IMR-90 (cell line): ENCODE measurements around the gene PAQR7. TPM values are rescaled to one million over a fixed set of nuclear protein-coding genes. Genes with fewer than 3 reads are reported as not detected.

Experiments
- ATAC-seq: fragments of 200-7000 bp; cut with Tn5 transposase; 2 replicates; pipeline ENCODE4 v1.9.1; 2020; ENCODE audit warnings: low read depth, mild to moderate bottlenecking, moderate library complexity
- BruUV-seq: library from RNA; stranded (reverse); fragments of 400-500 nt; replicated peaks from 2 replicates; lab custom pipeline; 2021; lab: Mats Ljungman, UMichigan
- CTCF ChIA-PET: fragments of 300-600 bp; formaldehyde crosslinking; extraction: SDS; loops from one replicate; lab custom pipeline; 2021; ENCODE audit warnings: antibody characterized with exemption; lab: Yijun Ruan, JAX
- POLR2A ChIA-PET: fragments of 300-600 bp; sonication (Branson Sonifier 250); formaldehyde crosslinking; loops from one replicate; lab custom pipeline; 2022; ENCODE audit warnings: antibody characterized with exemption; ENCODE audit not compliant: unreplicated experiment; lab: Charles Lee
- DNase-seq: peaks from one replicate; pipeline ENCODE4 v3.0.0; 2013
- H2AFZ ChIP-seq: replicated peaks from 2 replicates; pipeline ENCODE3; 2013; ENCODE audit warnings: low read length, mild to moderate bottlenecking; ENCODE audit not compliant: poor library complexity
- H2AK5ac ChIP-seq: 2 replicates; pipeline ENCODE4 v1.6.1; 2013; ENCODE audit warnings: low read depth, low read length, inconsistent platforms
- H2AK9ac ChIP-seq: replicated peaks from 2 replicates; pipeline ENCODE3; 2013; ENCODE audit warnings: mild to moderate bottlenecking, low read depth, low read length, moderate library complexity; ENCODE audit not compliant: poor library complexity
- H2BK120ac ChIP-seq: 2 replicates; pipeline ENCODE4 v1.6.1; 2013; ENCODE audit warnings: low read depth, low read length, inconsistent platforms
- H2BK15ac ChIP-seq: 3 replicates; pipeline ENCODE4 v1.6.1; 2013; ENCODE audit warnings: low read depth, low read length, inconsistent platforms
- H2BK20ac ChIP-seq: 2 replicates; pipeline ENCODE4 v1.6.1; 2013; ENCODE audit warnings: low read depth, mild to moderate bottlenecking, inconsistent platforms, low read length, moderate library complexity
- H2BK5ac ChIP-seq: 2 replicates; pipeline ENCODE4 v1.6.1; 2013; ENCODE audit warnings: mild to moderate bottlenecking, low read depth, low read length, inconsistent platforms; ENCODE audit not compliant: poor library complexity, severe bottlenecking
- H3K14ac ChIP-seq: replicated peaks from 2 replicates; pipeline ENCODE4 v1.6.1; 2013; ENCODE audit warnings: low read depth, low read length, inconsistent platforms
- H3K18ac ChIP-seq: 2 replicates; pipeline ENCODE4 v1.6.1; 2013; ENCODE audit warnings: low read depth, low read length, control low read depth
- H3K23ac ChIP-seq: 2 replicates; pipeline ENCODE4 v1.6.1; 2013; ENCODE audit warnings: low read depth, low read length, inconsistent platforms
- H3K27ac ChIP-seq: 2 replicates; pipeline ENCODE4 v1.5.1; 2013; ENCODE audit warnings: mild to moderate bottlenecking, control low read depth, low read length; ENCODE audit not compliant: insufficient read depth
- H3K27me3 ChIP-seq: 2 replicates; pipeline ENCODE4 v1.6.1; 2013; ENCODE audit warnings: low read length; ENCODE audit not compliant: control insufficient read depth, insufficient read depth
- H3K36me3 ChIP-seq: 2 replicates; pipeline ENCODE4 v1.6.1; 2013; ENCODE audit warnings: low read length, mixed read lengths; ENCODE audit not compliant: control insufficient read depth, insufficient read depth
- H3K4ac ChIP-seq: 2 replicates; pipeline ENCODE4 v1.6.1; 2013; ENCODE audit warnings: low read depth, low read length, inconsistent platforms
- H3K4me1 ChIP-seq: 2 replicates; pipeline ENCODE4 v1.6.1; 2013; ENCODE audit warnings: low read length, mixed read lengths; ENCODE audit not compliant: control insufficient read depth, insufficient read depth
- H3K4me2 ChIP-seq: 2 replicates; pipeline ENCODE4 v1.6.1; 2013; ENCODE audit warnings: low read depth, mild to moderate bottlenecking, control low read depth, low read length, moderate library complexity
- H3K4me3 ChIP-seq: 2 replicates; pipeline ENCODE4 v1.5.1; 2013; ENCODE audit warnings: low read depth, mild to moderate bottlenecking, control low read depth, low read length, moderate library complexity; ENCODE audit not compliant: insufficient read depth
- H3K56ac ChIP-seq: 2 replicates; pipeline ENCODE4 v1.6.1; 2013; ENCODE audit warnings: low read length, inconsistent platforms; ENCODE audit not compliant: insufficient read depth; ENCODE audit errors: extremely low read depth
- H3K79me1 ChIP-seq, 2 experiments: 2 replicates each; pipeline ENCODE4 v1.6.1; 2013; ENCODE audit warnings: low read length in 2 of 2, inconsistent platforms in 1 of 2, low read depth in 1 of 2
- H3K9ac ChIP-seq: 2 replicates; pipeline ENCODE4 v1.6.1; 2013; ENCODE audit warnings: low read depth, low read length, control low read depth
- H3K9me1 ChIP-seq: 2 replicates; pipeline ENCODE4 v1.6.1; 2013; ENCODE audit warnings: low read length, inconsistent platforms; ENCODE audit not compliant: insufficient read depth
- H3K9me3 ChIP-seq: 2 replicates; pipeline ENCODE4 v1.6.1; 2013; ENCODE audit warnings: low read length; ENCODE audit not compliant: control insufficient read depth, insufficient read depth
- H4K20me1 ChIP-seq: 2 replicates; pipeline ENCODE4 v1.6.1; 2013; ENCODE audit warnings: low read length, inconsistent platforms; ENCODE audit not compliant: insufficient read depth
- H4K5ac ChIP-seq: 2 replicates; pipeline ENCODE4 v1.6.1; 2013; ENCODE audit warnings: mild to moderate bottlenecking, low read depth, low read length, control low read depth
- H4K8ac ChIP-seq, 2 experiments: 2 replicates each; pipeline ENCODE4 v1.6.1; 2013; ENCODE audit warnings: low read depth in 2 of 2, low read length in 2 of 2, control low read depth in 1 of 2, inconsistent platforms in 1 of 2
- H4K91ac ChIP-seq: 2 replicates; pipeline ENCODE4 v1.6.1; 2013; ENCODE audit warnings: low read depth, low read length, inconsistent platforms; ENCODE audit not compliant: insufficient read depth
- BHLHE40 ChIP-seq: fragments of 150-350 bp; IDR thresholded peaks from 2 replicates; pipeline ENCODE4 v1.6.1; 2016; ENCODE audit warnings: mild to moderate bottlenecking, low read depth, low read length
- CEBPB ChIP-seq: IDR thresholded peaks from 2 replicates; pipeline ENCODE4 v1.6.1; 2012; ENCODE audit warnings: low read depth, low read length, improper control_type of control experiment
- CHD1 ChIP-seq: IDR thresholded peaks from 2 replicates; pipeline ENCODE4 v1.6.1; 2012; ENCODE audit warnings: low read depth, low read length, improper control_type of control experiment
- FOS ChIP-seq: fragments of 150-350 bp; IDR thresholded peaks from 2 replicates; pipeline ENCODE4 v1.6.1; 2016; ENCODE audit warnings: low read depth, low read length
- MAFK ChIP-seq: IDR thresholded peaks from 2 replicates; pipeline ENCODE4 v1.6.1; 2012; ENCODE audit warnings: low read depth, low read length, improper control_type of control experiment
- MAZ ChIP-seq: IDR thresholded peaks from 2 replicates; pipeline ENCODE4 v1.6.1; 2012; ENCODE audit warnings: low read depth, mild to moderate bottlenecking, low read length, improper control_type of control experiment, moderate library complexity, borderline replicate concordance
- MXI1 ChIP-seq: IDR thresholded peaks from 2 replicates; pipeline ENCODE4 v1.6.1; 2012; ENCODE audit warnings: low read depth, mild to moderate bottlenecking, low read length, moderate library complexity, borderline replicate concordance
- NFE2L2 ChIP-seq: fragments of 150-350 bp; IDR thresholded peaks from 2 replicates; pipeline ENCODE4 v1.6.1; 2016; ENCODE audit warnings: low read depth, mild to moderate bottlenecking, low read length
- POLR2A ChIP-seq: IDR thresholded peaks from 2 replicates; pipeline ENCODE4 v1.6.1; 2012; ENCODE audit warnings: mild to moderate bottlenecking, low read depth, low read length
- RAD21 ChIP-seq: IDR thresholded peaks from 2 replicates; pipeline ENCODE4 v1.6.1; 2012; ENCODE audit warnings: low read length, improper control_type of control experiment
- RCOR1 ChIP-seq: IDR thresholded peaks from 2 replicates; pipeline ENCODE4 v1.6.1; 2012; ENCODE audit warnings: mild to moderate bottlenecking, low read length, improper control_type of control experiment; ENCODE audit not compliant: insufficient replicate concordance
- RFX5 ChIP-seq: IDR thresholded peaks from 2 replicates; pipeline ENCODE4 v1.8.0; 2012; ENCODE audit warnings: low read depth, mild to moderate bottlenecking, low read length, moderate library complexity
- SMC3 ChIP-seq: fragments of 150-350 bp; IDR thresholded peaks from 2 replicates; pipeline ENCODE4 v1.6.1; 2016; ENCODE audit warnings: low read depth, mild to moderate bottlenecking, antibody characterized with exemption, low read length, moderate library complexity
- WGBS, 2 experiments: methylation state at CpG; one replicate each; pipeline versions ENCODE4 v1.1.5 to v1.1.7; 2013; ENCODE audit warnings: missing lambda C conversion rate in 2 of 2; ENCODE audit not compliant: insufficient read length in 1 of 2; ENCODE audit errors: extremely low coverage in 2 of 2; 5-methylcytosine and 5-hydroxymethylcytosine counted together
- dilution Hi-C: fragments of 300-500 bp; cut with HindIII; formaldehyde crosslinking; loops from one replicate; pipeline ENCODE4 v1.14.3; 2018; ENCODE audit warnings: low sequenced_read_pairs; ENCODE audit not compliant: unreplicated experiment
- in situ Hi-C: fragments of 300-500 bp; cut with MboI; formaldehyde crosslinking; loops from 3 replicates; pipeline ENCODE4 v1.14.3; 2019; ENCODE audit warnings: low sequenced_read_pairs, inconsistent platforms, mixed read lengths
- intact Hi-C: fragments of 100-400 bp; cut with micrococcal nuclease; formaldehyde crosslinking; loops from 2 replicates; pipeline ENCODE4 v1.10.0; 2022
- polyA plus RNA-seq, 3 experiments: library from polyadenylated mRNA; depleted of rRNA; stranded (reverse); fragments of >200 nt; gene quantifications; 2 replicates each; pipeline ENCODE4 v1.2.3, GENCODE V29; 2012; ENCODE audit warnings: low replicate concordance in 1 of 3
- total RNA-seq: library from RNA; depleted of rRNA; stranded (reverse); fragments of >200 nt; gene quantifications from 2 replicates; pipeline ENCODE4 v1.2.3, GENCODE V29; 2012
- TF ChIP-seq, protein P1 (sequence below): conservative IDR thresholded peaks from 2 replicates; pipeline ENCODE4 v1.5.1; 2012; ENCODE audit warnings: mild to moderate bottlenecking, low read depth, low read length, improper control_type of control experiment
- TF ChIP-seq, protein P2 (sequence below): fragments of 150-350 bp; IDR thresholded peaks from 2 replicates; pipeline ENCODE4 v1.6.1; 2016; ENCODE audit warnings: low read depth, mild to moderate bottlenecking, low read length, moderate library complexity, borderline replicate concordance
- TF ChIP-seq, protein P3 (sequence below): fragments of 150-350 bp; IDR thresholded peaks from 2 replicates; pipeline ENCODE4 v1.6.1; 2017; ENCODE audit warnings: mild to moderate bottlenecking, antibody characterized with exemption, low read length, low read depth

Gene PAQR7
- total and polyA plus RNA-seq, 2 of the 4 experiments (the other 2 are of a cell fraction): 9.0 to 12.9 TPM

DNA sequence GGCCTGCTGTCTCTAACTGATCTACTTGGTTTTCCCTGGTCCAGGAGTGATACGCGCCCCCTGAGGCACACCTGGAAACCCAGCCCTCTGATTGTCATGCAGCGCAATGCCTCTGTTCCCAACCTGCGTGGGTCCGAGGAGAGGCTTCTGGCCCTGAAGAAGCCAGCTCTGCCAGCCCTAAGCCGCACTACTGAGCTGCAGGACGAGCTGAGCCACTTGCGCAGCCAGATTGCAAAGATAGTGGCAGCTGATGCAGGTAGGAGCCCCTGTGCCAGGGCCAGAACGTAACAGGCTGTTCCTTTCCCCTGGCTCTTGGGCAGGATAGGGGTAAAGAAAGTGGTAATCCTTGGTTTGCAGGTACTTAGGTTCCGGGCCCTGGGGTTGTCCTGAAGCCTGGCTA is 48.9 kb downstream of the PAQR7 start:
- H3K9me1 ChIP-seq: peaks cover 4% of the 10 kb centered on the region
- no peak overlapping the region for H4K8ac ChIP-seq
- WGBS, 2 experiments: 95% methylated on average over 7 of the region's 10 CpGs; no CpG with 5 or more reads in 1 of the 2 experiments
- ChIA-PET CTCF (interaction anchor here (0.6 kb wide), 1 partner anchor 208 kb away, joined by 3 read pairs; no protein-coding TSS in a partner anchor), POLR2A (interaction anchor here (0.5 kb wide), 1 partner anchor 266 kb away, joined by 3 read pairs; no protein-coding TSS in a partner anchor)
- in situ Hi-C loops: loop anchor here (10.0 kb wide), 1 partner anchor 168 kb away; the partner anchor contains the start of gene PAFAH2
- no peak overlapping the region for H2AK9ac ChIP-seq
- TF ChIP-seq NFE2L2: no peak
- TF ChIP-seq CHD1: no peak
- no peak for TF ChIP-seq MAZ
- no peak for TF ChIP-seq RFX5
- TF ChIP-seq SMC3: no peak
- TF ChIP-seq, protein P1, sequence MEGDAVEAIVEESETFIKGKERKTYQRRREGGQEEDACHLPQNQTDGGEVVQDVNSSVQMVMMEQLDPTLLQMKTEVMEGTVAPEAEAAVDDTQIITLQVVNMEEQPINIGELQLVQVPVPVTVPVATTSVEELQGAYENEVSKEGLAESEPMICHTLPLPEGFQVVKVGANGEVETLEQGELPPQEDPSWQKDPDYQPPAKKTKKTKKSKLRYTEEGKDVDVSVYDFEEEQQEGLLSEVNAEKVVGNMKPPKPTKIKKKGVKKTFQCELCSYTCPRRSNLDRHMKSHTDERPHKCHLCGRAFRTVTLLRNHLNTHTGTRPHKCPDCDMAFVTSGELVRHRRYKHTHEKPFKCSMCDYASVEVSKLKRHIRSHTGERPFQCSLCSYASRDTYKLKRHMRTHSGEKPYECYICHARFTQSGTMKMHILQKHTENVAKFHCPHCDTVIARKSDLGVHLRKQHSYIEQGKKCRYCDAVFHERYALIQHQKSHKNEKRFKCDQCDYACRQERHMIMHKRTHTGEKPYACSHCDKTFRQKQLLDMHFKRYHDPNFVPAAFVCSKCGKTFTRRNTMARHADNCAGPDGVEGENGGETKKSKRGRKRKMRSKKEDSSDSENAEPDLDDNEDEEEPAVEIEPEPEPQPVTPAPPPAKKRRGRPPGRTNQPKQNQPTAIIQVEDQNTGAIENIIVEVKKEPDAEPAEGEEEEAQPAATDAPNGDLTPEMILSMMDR: no peak
- TF ChIP-seq POLR2A: no peak
- no peak for TF ChIP-seq CEBPB
- TF ChIP-seq MAFK: no peak
- no peak for TF ChIP-seq RCOR1
- TF ChIP-seq BHLHE40: no peak
- no peak for TF ChIP-seq FOS
- TF ChIP-seq, protein P2, sequence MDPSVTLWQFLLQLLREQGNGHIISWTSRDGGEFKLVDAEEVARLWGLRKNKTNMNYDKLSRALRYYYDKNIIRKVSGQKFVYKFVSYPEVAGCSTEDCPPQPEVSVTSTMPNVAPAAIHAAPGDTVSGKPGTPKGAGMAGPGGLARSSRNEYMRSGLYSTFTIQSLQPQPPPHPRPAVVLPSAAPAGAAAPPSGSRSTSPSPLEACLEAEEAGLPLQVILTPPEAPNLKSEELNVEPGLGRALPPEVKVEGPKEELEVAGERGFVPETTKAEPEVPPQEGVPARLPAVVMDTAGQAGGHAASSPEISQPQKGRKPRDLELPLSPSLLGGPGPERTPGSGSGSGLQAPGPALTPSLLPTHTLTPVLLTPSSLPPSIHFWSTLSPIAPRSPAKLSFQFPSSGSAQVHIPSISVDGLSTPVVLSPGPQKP: no peak
- TF ChIP-seq MXI1: no peak
- TF ChIP-seq, protein P3, sequence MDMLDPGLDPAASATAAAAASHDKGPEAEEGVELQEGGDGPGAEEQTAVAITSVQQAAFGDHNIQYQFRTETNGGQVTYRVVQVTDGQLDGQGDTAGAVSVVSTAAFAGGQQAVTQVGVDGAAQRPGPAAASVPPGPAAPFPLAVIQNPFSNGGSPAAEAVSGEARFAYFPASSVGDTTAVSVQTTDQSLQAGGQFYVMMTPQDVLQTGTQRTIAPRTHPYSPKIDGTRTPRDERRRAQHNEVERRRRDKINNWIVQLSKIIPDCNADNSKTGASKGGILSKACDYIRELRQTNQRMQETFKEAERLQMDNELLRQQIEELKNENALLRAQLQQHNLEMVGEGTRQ: no peak
- no peak for TF ChIP-seq RAD21
- peaks cover 3% of the 10 kb centered on the region for H3K4me1 ChIP-seq
- no peak overlapping the region for H3K9ac ChIP-seq
- H3K18ac ChIP-seq: no peak overlapping the region
- no peak overlapping the region for H2BK5ac ChIP-seq
- no TSS peak for BruUV-seq
- H3K4me3 ChIP-seq: no peak overlapping the region
- no peak overlapping the region for H2BK20ac ChIP-seq
- H3K23ac ChIP-seq: no peak overlapping the region
- ATAC-seq: no peak
- DNase-seq: no peak
- H3K27me3 ChIP-seq: no peaks in the 10 kb centered on the region
- H3K36me3 ChIP-seq: peaks cover 50% of the 10 kb centered on the region
- no peak overlapping the region for H2BK120ac ChIP-seq
- H3K27ac ChIP-seq: no peak overlapping the region
- H3K4ac ChIP-seq: no peak overlapping the region
- peaks cover 14% of the 10 kb centered on the region; the same call in 1 of the 2 replicates for H4K20me1 ChIP-seq
- H3K79me1 ChIP-seq: peaks cover 26 to 51% of the 10 kb centered on the region in 2 experiments
- H2BK15ac ChIP-seq: no peak overlapping the region
- H3K4me2 ChIP-seq: no peak overlapping the region
- no peak overlapping the region for H2AFZ ChIP-seq
- intact Hi-C loops: no loop called here
- H3K56ac ChIP-seq: no peak overlapping the region
- no peak overlapping the region for H4K91ac ChIP-seq
- dilution Hi-C loops: no loop called here
- H4K5ac ChIP-seq: no peak overlapping the region
- no peak overlapping the region for H3K14ac ChIP-seq
- no peak overlapping the region for H2AK5ac ChIP-seq
- no peaks in the 10 kb centered on the region for H3K9me3 ChIP-seq
